Spleen (tissue), 7 donors: ENCODE results near the gene NKAIN2.
"Not testable (repeated sequence)": the region's sequence is repeated elsewhere in the genome, so short reads cannot be mapped to it uniquely, and the experiment has no call there.

Experiments used
- POLR2AphosphoS5 ChIP-seq, 3 donors: sonication (generic); formaldehyde crosslinking; IDR thresholded peaks; one replicate each; pipeline ENCODE4 v1.5.1; 2017; ENCODE audit warnings: antibody characterized with exemption in 3 of 3
- TF ChIP-seq, protein P1 (sequence below), 11 experiments: fragments of 200-600 bp in 7 of 11; fragments of 450-650 bp in 4 of 11; sonication (generic) in 4 of 11; IDR thresholded peaks in 8 of 11; conservative IDR thresholded peaks in 3 of 11; 1 replicate in 7 of 11; 2 replicates in 4 of 11; pipeline versions ENCODE4 v1.4.0 to v1.8.0; 2016 to 2021; ENCODE audit warnings: antibody characterized with exemption in 11 of 11, inconsistent platforms in 4 of 11, mild to moderate bottlenecking in 1 of 11
- donor health status: DM: no; HTN: no; CAD: no; lungs with moderate emphysema.
- donor health status: DM: no; HTN: no; CAD: no.
- donor health status: DM: no; HTN: no; CAD: no.

- TF ChIP-seq POLR2AphosphoS5 (IDR thresholded peaks at IDR 0.05): not testable (repeated sequence)
- TF ChIP-seq, protein P1, sequence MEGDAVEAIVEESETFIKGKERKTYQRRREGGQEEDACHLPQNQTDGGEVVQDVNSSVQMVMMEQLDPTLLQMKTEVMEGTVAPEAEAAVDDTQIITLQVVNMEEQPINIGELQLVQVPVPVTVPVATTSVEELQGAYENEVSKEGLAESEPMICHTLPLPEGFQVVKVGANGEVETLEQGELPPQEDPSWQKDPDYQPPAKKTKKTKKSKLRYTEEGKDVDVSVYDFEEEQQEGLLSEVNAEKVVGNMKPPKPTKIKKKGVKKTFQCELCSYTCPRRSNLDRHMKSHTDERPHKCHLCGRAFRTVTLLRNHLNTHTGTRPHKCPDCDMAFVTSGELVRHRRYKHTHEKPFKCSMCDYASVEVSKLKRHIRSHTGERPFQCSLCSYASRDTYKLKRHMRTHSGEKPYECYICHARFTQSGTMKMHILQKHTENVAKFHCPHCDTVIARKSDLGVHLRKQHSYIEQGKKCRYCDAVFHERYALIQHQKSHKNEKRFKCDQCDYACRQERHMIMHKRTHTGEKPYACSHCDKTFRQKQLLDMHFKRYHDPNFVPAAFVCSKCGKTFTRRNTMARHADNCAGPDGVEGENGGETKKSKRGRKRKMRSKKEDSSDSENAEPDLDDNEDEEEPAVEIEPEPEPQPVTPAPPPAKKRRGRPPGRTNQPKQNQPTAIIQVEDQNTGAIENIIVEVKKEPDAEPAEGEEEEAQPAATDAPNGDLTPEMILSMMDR (IDR thresholded peaks at IDR 0.05 in 8 of 11, conservative IDR thresholded peaks at IDR 0.05 in 3 of 11): not testable (repeated sequence)
These were observed 363.6 kb downstream of the NKAIN2 start for GRCh38 chr6:124167249-124167648.
